DOHH2 (cell line): ENCODE results near the gene DPP7.

Experiments used
- CTCF ChIP-seq: fragments of 200-600 bp; sonication (generic); IDR thresholded peaks from one replicate; pipeline ENCODE4 v1.5.1; 2014; ENCODE audit warnings: antibody characterized with exemption, mild to moderate bottlenecking, low read depth, low read length; ENCODE audit not compliant: poor library complexity, severe bottlenecking
- EZH2phosphoT487 ChIP-seq: fragments of 200-600 bp; sonication (generic); IDR thresholded peaks from 2 replicates; pipeline ENCODE4 v1.6.1; 2017; ENCODE audit warnings: borderline replicate concordance, mild to moderate bottlenecking, antibody characterized with exemption, low read length, moderate library complexity, mixed read lengths

- TF ChIP-seq CTCF (no peak), EZH2phosphoT487 (no peak)
Measured at GRCh38 chr9:137085920-137086530, 28.5 kb downstream of the DPP7 start.
